Tibial nerve (tissue), 4 donors: ENCODE data around the gene SSPN. TPM values are rescaled to one million over a fixed set of nuclear protein-coding genes. Genes with fewer than 3 reads are reported as not detected.

Source experiments
- DNase-seq, 2 donors: peaks; one replicate each; pipeline ENCODE4 v3.0.0-alpha.2; 2019; ENCODE audit warnings: low spot score in 2 of 2
- H3K27ac ChIP-seq, 4 donors: fragments of 200-600 bp; sonication (generic) in 3 of 4; one replicate each; pipeline ENCODE4 v1.5.1; 2017 to 2019; ENCODE audit warnings: mild to moderate bottlenecking in 1 of 4
- H3K27me3 ChIP-seq, 2 donors: fragments of 200-600 bp; sonication (generic) in 1 of 2; one replicate each; pipeline versions ENCODE4 v1.5.1 to v1.6.0; 2017 to 2019
- H3K36me3 ChIP-seq, 3 donors: fragments of 200-600 bp; sonication (generic); one replicate each; pipeline ENCODE4 v1.5.1; 2018 to 2019
- H3K4me1 ChIP-seq, 4 donors: fragments of 200-600 bp; sonication (generic) in 3 of 4; one replicate each; pipeline ENCODE4 v1.5.1; 2017 to 2019
- H3K4me3 ChIP-seq, 4 donors: fragments of 200-600 bp; sonication (generic) in 3 of 4; one replicate each; pipeline ENCODE4 v1.5.1; 2017 to 2019; ENCODE audit warnings: mild to moderate bottlenecking in 1 of 4, moderate library complexity in 1 of 4
- H3K9me3 ChIP-seq, 4 donors: fragments of 200-600 bp; sonication (generic) in 3 of 4; one replicate each; pipeline ENCODE4 v1.5.1; 2017 to 2019
- EP300 ChIP-seq, 2 donors: sonication (generic); formaldehyde crosslinking; IDR thresholded peaks; one replicate each; pipeline ENCODE4 v1.6.1; 2017; ENCODE audit warnings: antibody characterized with exemption in 2 of 2, mild to moderate bottlenecking in 1 of 2
- POLR2A ChIP-seq, 2 donors: fragments of 450-650 bp; IDR thresholded peaks; one replicate each; pipeline ENCODE4 v1.6.1; 2017; ENCODE audit warnings: antibody characterized with exemption in 2 of 2, mild to moderate bottlenecking in 2 of 2, moderate library complexity in 2 of 2
- whole genome bisulfite sequencing, 2 donors: methylation state at CpG; one replicate each; pipeline ENCODE4 v1.1.5; 2018; 5-methylcytosine and 5-hydroxymethylcytosine counted together
- total RNA-seq, 4 donors: library from RNA; depleted of rRNA; stranded (reverse); fragments of >200 nt; gene quantifications; one replicate each; pipeline ENCODE4 v1.1.0, GENCODE V29; 2016
- TF ChIP-seq, protein P1 (sequence below), 5 experiments: fragments of 200-600 bp in 3 of 5; fragments of 450-650 bp in 2 of 5; sonication (generic) in 3 of 5; IDR thresholded peaks; one replicate each; pipeline ENCODE4 v1.5.1; 2016 to 2019; ENCODE audit warnings: antibody characterized with exemption in 5 of 5, mild to moderate bottlenecking in 3 of 5, moderate library complexity in 2 of 5

SSPN gene
- total RNA-seq, 4 donors from 2014 or later: 19.2 to 54.4 (median 45.2) TPM

DNA sequence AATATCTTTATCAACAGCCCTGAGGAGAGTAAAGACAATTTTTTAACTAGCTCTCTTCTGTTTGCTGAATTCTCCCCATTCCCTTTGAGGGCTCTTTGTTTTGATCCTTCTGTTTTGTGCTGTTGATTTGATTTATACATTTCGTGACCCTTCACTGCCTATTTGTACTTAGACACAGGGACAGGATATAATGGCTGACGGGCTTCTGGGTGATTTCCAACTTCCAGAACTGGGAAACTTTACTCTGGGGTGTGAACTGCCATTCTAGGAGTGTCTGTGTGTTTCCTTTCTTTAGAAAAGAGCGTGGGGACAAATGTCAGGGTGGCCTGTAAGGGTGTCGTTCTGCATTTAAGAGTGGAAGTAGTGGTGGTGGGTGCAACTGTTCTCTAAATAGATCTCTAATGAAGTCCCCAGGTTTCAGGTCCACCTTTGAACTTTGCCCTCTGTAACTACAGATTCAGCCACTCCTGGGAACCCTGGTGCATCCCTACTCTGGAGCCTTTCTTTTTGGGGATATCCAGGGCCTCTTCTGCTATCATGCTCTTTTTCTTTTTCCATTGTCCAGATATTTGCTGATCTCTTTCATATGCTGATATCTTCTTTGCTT, 22.3 kb upstream of the SSPN start:
- TF ChIP-seq, protein P1, sequence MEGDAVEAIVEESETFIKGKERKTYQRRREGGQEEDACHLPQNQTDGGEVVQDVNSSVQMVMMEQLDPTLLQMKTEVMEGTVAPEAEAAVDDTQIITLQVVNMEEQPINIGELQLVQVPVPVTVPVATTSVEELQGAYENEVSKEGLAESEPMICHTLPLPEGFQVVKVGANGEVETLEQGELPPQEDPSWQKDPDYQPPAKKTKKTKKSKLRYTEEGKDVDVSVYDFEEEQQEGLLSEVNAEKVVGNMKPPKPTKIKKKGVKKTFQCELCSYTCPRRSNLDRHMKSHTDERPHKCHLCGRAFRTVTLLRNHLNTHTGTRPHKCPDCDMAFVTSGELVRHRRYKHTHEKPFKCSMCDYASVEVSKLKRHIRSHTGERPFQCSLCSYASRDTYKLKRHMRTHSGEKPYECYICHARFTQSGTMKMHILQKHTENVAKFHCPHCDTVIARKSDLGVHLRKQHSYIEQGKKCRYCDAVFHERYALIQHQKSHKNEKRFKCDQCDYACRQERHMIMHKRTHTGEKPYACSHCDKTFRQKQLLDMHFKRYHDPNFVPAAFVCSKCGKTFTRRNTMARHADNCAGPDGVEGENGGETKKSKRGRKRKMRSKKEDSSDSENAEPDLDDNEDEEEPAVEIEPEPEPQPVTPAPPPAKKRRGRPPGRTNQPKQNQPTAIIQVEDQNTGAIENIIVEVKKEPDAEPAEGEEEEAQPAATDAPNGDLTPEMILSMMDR (IDR thresholded peaks at IDR 0.05): no peak
- no peak for TF ChIP-seq POLR2A (IDR thresholded peaks at IDR 0.05)
- TF ChIP-seq EP300 (IDR thresholded peaks at IDR 0.05): no peak
- Histone ChIP-seq H3K9me3 (no peaks in the 10 kb centered on the region), H3K27me3 (no peaks in the 10 kb centered on the region), H3K27ac (no peak overlapping the region), H3K36me3 (no peaks in the 10 kb centered on the region), H3K4me1 (no peaks in the 10 kb centered on the region), H3K4me3 (no peak overlapping the region)
- no peak for DNase-seq
- 52 to 54% methylated on average over 4 of the region's 4 CpGs for WGBS, 2 donors

DNA sequence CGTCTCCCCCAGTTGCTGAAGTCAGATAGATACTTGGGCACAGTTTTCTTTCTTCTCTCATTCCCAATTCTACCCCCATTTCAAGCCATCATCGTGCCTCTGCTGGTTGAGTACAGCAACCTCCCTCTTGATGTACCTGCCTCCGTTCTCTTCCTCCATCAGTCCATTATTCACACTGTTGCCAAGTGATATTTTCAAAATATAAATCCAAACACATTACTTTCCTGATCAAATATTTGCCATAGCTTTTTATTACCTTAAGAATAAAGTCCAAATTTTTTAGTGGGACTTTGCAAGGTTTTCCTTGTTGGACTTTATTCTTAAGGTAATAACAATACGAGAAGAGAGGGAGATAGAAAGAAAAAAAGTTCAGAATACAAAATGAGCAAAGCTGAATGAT, 18.6 kb upstream of the SSPN start:
- 88 to 90% methylated on average over 4 of the region's 4 CpGs for WGBS, 2 donors
- H3K4me3 ChIP-seq: no peak overlapping the region
- H3K27ac ChIP-seq: no peak overlapping the region
- TF ChIP-seq POLR2A (IDR thresholded peaks at IDR 0.05): no peak
- no peak for TF ChIP-seq EP300 (IDR thresholded peaks at IDR 0.05)
- TF ChIP-seq, protein P1 (IDR thresholded peaks at IDR 0.05): no peak
- no peaks in the 10 kb centered on the region for H3K9me3 ChIP-seq
- H3K4me1 ChIP-seq: no peaks in the 10 kb centered on the region
- no peak for DNase-seq
- no peaks in the 10 kb centered on the region for H3K27me3 ChIP-seq
- H3K36me3 ChIP-seq: no peaks in the 10 kb centered on the region

DNA sequence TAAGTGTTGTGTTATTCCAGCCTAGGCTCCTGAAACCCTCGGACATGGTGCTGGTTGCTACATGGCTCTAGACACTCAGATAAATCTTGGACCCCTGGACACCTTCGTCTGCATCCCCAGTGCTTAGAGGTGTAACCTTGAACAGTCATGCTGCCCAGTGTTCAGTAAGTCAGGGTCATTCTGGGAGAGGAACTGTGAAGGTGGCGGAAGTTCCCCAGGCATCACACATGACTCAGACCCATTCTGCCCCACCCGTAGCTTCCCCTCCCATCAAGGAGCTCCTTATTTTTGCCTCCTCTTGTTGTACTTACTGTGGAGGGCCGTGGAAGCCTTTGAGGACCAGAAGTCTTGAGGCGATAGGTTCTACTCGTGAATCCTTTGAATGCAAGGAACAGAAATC, 18.1 kb upstream of the SSPN start:
- 78% methylated on average over 7 of the region's 7 CpGs for WGBS, 2 donors
- H3K9me3 ChIP-seq: no peaks in the 10 kb centered on the region
- H3K4me3 ChIP-seq: no peak overlapping the region
- no peak overlapping the region for H3K27ac ChIP-seq
- TF ChIP-seq, protein P1 (IDR thresholded peaks at IDR 0.05): no peak
- TF ChIP-seq EP300 (IDR thresholded peaks at IDR 0.05) (no peak), POLR2A (IDR thresholded peaks at IDR 0.05) (no peak)
- no peaks in the 10 kb centered on the region for H3K36me3 ChIP-seq
- H3K4me1 ChIP-seq: no peaks in the 10 kb centered on the region
- DNase-seq: no peak
- no peaks in the 10 kb centered on the region for H3K27me3 ChIP-seq

DNA sequence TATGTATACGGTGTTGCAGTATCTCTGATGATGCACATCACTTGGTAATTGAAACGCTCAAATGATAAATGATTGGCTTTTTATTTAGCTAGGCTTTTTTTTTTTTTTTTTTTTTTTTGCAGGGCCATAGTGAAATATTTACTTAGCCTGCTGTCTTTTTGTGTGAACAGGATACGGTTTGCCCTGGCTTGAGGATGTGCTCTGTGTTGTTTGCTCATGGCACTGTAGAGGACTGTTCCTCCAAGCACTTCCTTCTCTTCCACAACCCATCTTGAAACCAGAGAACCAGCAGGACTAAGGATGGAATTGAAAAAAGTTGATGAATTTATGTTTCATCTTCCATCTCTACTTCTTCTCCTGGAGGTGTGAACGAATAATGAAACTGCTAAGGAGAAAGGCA, 15.5 kb upstream of the SSPN start:
- Histone ChIP-seq H3K36me3 (no peaks in the 10 kb centered on the region), H3K4me3 (no peak overlapping the region), H3K27ac (no peak overlapping the region), H3K9me3 (no peaks in the 10 kb centered on the region), H3K27me3 (no peaks in the 10 kb centered on the region), H3K4me1 (no peaks in the 10 kb centered on the region)
- 85 to 92% methylated on average over 4 of the region's 4 CpGs for WGBS, 2 donors
- no peak for DNase-seq
- no peak for TF ChIP-seq POLR2A (IDR thresholded peaks at IDR 0.05)
- no peak for TF ChIP-seq EP300 (IDR thresholded peaks at IDR 0.05)
- TF ChIP-seq, protein P1 (IDR thresholded peaks at IDR 0.05): no peak

DNA sequence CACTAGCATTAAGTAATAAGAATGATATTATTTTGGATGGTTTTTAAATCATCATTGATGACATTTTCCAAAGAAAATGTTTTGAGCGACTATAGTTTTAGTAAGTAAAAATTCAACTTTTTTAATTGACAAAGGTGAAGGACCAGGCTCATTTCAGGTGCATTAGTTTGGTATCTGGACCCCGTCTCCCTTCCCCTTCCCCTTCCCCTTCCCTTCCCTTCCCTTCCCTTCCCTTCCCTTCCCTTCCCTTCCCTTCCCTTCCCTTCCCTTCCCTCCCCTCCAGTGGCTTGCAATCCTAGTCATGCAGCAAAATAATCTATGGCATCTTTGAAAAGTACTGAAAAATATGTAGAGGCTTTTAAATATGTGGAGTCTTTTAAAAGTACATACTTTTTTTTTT, 13.0 kb upstream of the SSPN start:
- H3K27me3 ChIP-seq: no peaks in the 10 kb centered on the region
- no peaks in the 10 kb centered on the region for H3K36me3 ChIP-seq
- 91 to 92% methylated on average over 2 of the region's 2 CpGs for whole genome bisulfite sequencing, 2 donors
- no peak for DNase-seq
- TF ChIP-seq EP300 (IDR thresholded peaks at IDR 0.05): no peak
- no peak for TF ChIP-seq POLR2A (IDR thresholded peaks at IDR 0.05)
- H3K9me3 ChIP-seq: no peaks in the 10 kb centered on the region
- no peaks in the 10 kb centered on the region for H3K4me1 ChIP-seq
- no peak overlapping the region for H3K4me3 ChIP-seq
- H3K27ac ChIP-seq: no peak overlapping the region
